BLaER1 treated with 17β-estradiol and CSF1 and Interleukin-3, amounts not matched to agents 10 nM and 100 nM (cell line): Measurements from ENCODE around the gene TBC1D12.

Experiments used
- H3K27ac ChIP-seq, 11 experiments: shearing (Covaris generic); formaldehyde crosslinking; 2 replicates each; pipeline ENCODE4 v1.8.1; 2022
- H3K27me3 ChIP-seq, 11 experiments: shearing (Covaris generic); formaldehyde crosslinking; 2 replicates each; pipeline ENCODE4 v1.8.1; 2022
- H3K36me3 ChIP-seq, 11 experiments: shearing (Covaris generic); formaldehyde crosslinking; 2 replicates each; pipeline ENCODE4 v1.8.1; 2022
- H3K4me1 ChIP-seq, 10 experiments: shearing (Covaris generic); formaldehyde crosslinking; 2 replicates each; pipeline ENCODE4 v1.8.1; 2022
- H3K4me2 ChIP-seq, 11 experiments: shearing (Covaris generic); formaldehyde crosslinking; 2 replicates each; pipeline ENCODE4 v1.8.1; 2022
- H3K4me3 ChIP-seq, 10 experiments: shearing (Covaris generic); formaldehyde crosslinking; 2 replicates each; pipeline ENCODE4 v1.8.1; 2022
- H3K9ac ChIP-seq, 11 experiments: shearing (Covaris generic); formaldehyde crosslinking; 2 replicates each; pipeline ENCODE4 v1.8.1; 2022
- H3K9me3 ChIP-seq, 11 experiments: shearing (Covaris generic); formaldehyde crosslinking; replicated peaks in 1 of 11; 2 replicates each; pipeline ENCODE4 v1.8.1; 2022
- H4K20me1 ChIP-seq, 11 experiments: shearing (Covaris generic); formaldehyde crosslinking; 2 replicates each; pipeline ENCODE4 v1.8.1; 2022
- Cebpa-rat ChIP-seq, 11 experiments: shearing (Covaris generic); IDR thresholded peaks; 2 replicates each; pipeline ENCODE4 v1.8.1; 2022

TBC1D12 gene

GRCh38 chr10:94485094-94485493 is 82.8 kb downstream of the TBC1D12 start:
- Histone ChIP-seq H3K4me1 (no peaks in the 10 kb centered on the region), H3K4me3 (no peak overlapping the region), H3K4me2 (no peak overlapping the region), H3K27me3 (no peaks in the 10 kb centered on the region), H3K36me3 (peaks cover 0 to 24% (median 0%) of the 10 kb centered on the region in 11 experiments; a peak in 5 of 22 replicates), H4K20me1 (peaks cover 0 to 18% (median 0%) of the 10 kb centered on the region in 11 experiments; a peak in 2 of 22 replicates), H3K9me3 (peaks cover 15 to 32% (median 22%) of the 10 kb centered on the region in 11 experiments), H3K9ac (no peak overlapping the region), H3K27ac (no peak overlapping the region)
- TF ChIP-seq Cebpa-rat (IDR thresholded peaks at IDR 0.05), result no peak

- Histone ChIP-seq H3K9me3 (peaks cover 15 to 32% (median 22%) of the 10 kb centered on the region in 11 experiments), H3K27ac (no peak overlapping the region)
- TF ChIP-seq Cebpa-rat (IDR thresholded peaks at IDR 0.05), result no peak
These were observed 85.2 kb downstream of the TBC1D12 start for GRCh38 chr10:94487575-94487974.

GRCh38 chr10:94489107-94489506 is 86.8 kb downstream of the TBC1D12 start:
- H3K4me3 ChIP-seq, result no peak overlapping the region
- peaks cover 5 to 23% (median 14%) of the 10 kb centered on the region in 11 experiments for H3K9me3 ChIP-seq
- H3K4me2 ChIP-seq, result no peak overlapping the region
- no peak for TF ChIP-seq Cebpa-rat (IDR thresholded peaks at IDR 0.05)
- no peak overlapping the region for H3K27ac ChIP-seq
- H3K4me1 ChIP-seq, result no peaks in the 10 kb centered on the region
- H3K9ac ChIP-seq, result no peak overlapping the region
- H3K27me3 ChIP-seq, result no peaks in the 10 kb centered on the region
- peaks cover 0 to 9% (median 0%) of the 10 kb centered on the region in 11 experiments; a peak in 5 of 22 replicates for H3K36me3 ChIP-seq
- H4K20me1 ChIP-seq, result peaks cover 0 to 16% (median 0%) of the 10 kb centered on the region in 11 experiments; a peak in 3 of 22 replicates

More at GRCh38 chr10:94487575-94487974, 85.2 kb downstream of the TBC1D12 start:
- Histone ChIP-seq H3K36me3 (peaks cover 0 to 17% (median 0%) of the 10 kb centered on the region in 11 experiments; a peak in 5 of 22 replicates), H3K4me3 (no peak overlapping the region), H3K9ac (no peak overlapping the region), H4K20me1 (peaks cover 0 to 16% (median 0%) of the 10 kb centered on the region in 11 experiments; a peak in 3 of 22 replicates), H3K4me2 (no peak overlapping the region), H3K4me1 (no peaks in the 10 kb centered on the region), H3K27me3 (no peaks in the 10 kb centered on the region)

GRCh38 chr10:94489976-94490788 is 87.8 kb downstream of the TBC1D12 start:
- H3K9me3 ChIP-seq, result peaks cover 0 to 18% (median 10%) of the 10 kb centered on the region in 11 experiments; a peak in 13 of 22 replicates
- H3K36me3 ChIP-seq, result peaks cover 0 to 5% (median 0%) of the 10 kb centered on the region in 11 experiments; a peak in 3 of 22 replicates
- H3K27ac ChIP-seq, result no peak overlapping the region
- peaks cover 0 to 16% (median 0%) of the 10 kb centered on the region in 11 experiments; a peak in 3 of 22 replicates for H4K20me1 ChIP-seq
- no peak overlapping the region for H3K9ac ChIP-seq
- no peaks in the 10 kb centered on the region for H3K27me3 ChIP-seq
- H3K4me3 ChIP-seq, result no peak overlapping the region
- H3K4me1 ChIP-seq, result no peaks in the 10 kb centered on the region
- no peak for TF ChIP-seq Cebpa-rat (IDR thresholded peaks at IDR 0.05)
- no peak overlapping the region for H3K4me2 ChIP-seq

GRCh38 chr10:94490789-94491039 is 88.4 kb downstream of the TBC1D12 start:
- TF ChIP-seq Cebpa-rat (IDR thresholded peaks at IDR 0.05), result no peak
- H4K20me1 ChIP-seq, result peaks cover 0 to 16% (median 0%) of the 10 kb centered on the region in 11 experiments; a peak in 3 of 22 replicates
- no peak overlapping the region for H3K4me3 ChIP-seq
- H3K9me3 ChIP-seq, result peaks cover 0 to 18% (median 10%) of the 10 kb centered on the region in 11 experiments; a peak in 13 of 22 replicates
- 0 out of 20 replicates have a peak, but pooled peaks cover 0 to under 1% (median 0%) of the 10 kb centered on the region in 10 experiments for H3K4me1 ChIP-seq
- no peak overlapping the region for H3K27ac ChIP-seq
- H3K27me3 ChIP-seq, result no peaks in the 10 kb centered on the region
- H3K4me2 ChIP-seq, result no peak overlapping the region
- H3K36me3 ChIP-seq, result peaks cover 0 to 5% (median 0%) of the 10 kb centered on the region in 11 experiments; a peak in 3 of 22 replicates
- H3K9ac ChIP-seq, result no peak overlapping the region

- Histone ChIP-seq H3K36me3 (peaks cover 0 to 7% (median 0%) of the 10 kb centered on the region in 11 experiments; a peak in 3 of 22 replicates), H3K27me3 (no peaks in the 10 kb centered on the region), H3K27ac (no peak overlapping the region), H3K9ac (no peak overlapping the region), H3K4me2 (no peak overlapping the region), H3K4me1 (peaks cover 0 to 14% (median 0%) of the 10 kb centered on the region in 10 experiments; a peak in 2 of 20 replicates), H3K9me3 (no peaks in the 10 kb centered on the region), H4K20me1 (peaks cover 0 to 13% (median 0%) of the 10 kb centered on the region in 11 experiments; a peak in 3 of 22 replicates), H3K4me3 (no peak overlapping the region)
- TF ChIP-seq Cebpa-rat (IDR thresholded peaks at IDR 0.05), result no peak
These were observed 91.1 kb downstream of the TBC1D12 start for GRCh38 chr10:94493463-94493862.

GRCh38 chr10:94496010-94496409 is 93.7 kb downstream of the TBC1D12 start:
- H4K20me1 ChIP-seq, result no peaks in the 10 kb centered on the region
- peaks cover 0 to 29% (median 0%) of the 10 kb centered on the region in 11 experiments; a peak in 4 of 22 replicates for H3K36me3 ChIP-seq
- H3K27me3 ChIP-seq, result no peaks in the 10 kb centered on the region
- TF ChIP-seq Cebpa-rat (IDR thresholded peaks at IDR 0.05), result no peak
- no peak overlapping the region for H3K4me3 ChIP-seq
- H3K9me3 ChIP-seq, result no peaks in the 10 kb centered on the region
- H3K4me1 ChIP-seq, result peaks cover 0 to 14% (median 0%) of the 10 kb centered on the region in 10 experiments; a peak in 2 of 20 replicates
- H3K9ac ChIP-seq, result no peak overlapping the region
- H3K4me2 ChIP-seq, result 0 out of 22 replicates have a peak overlapping the region, but pooled peaks of 1 of the 11 experiments have one; percentile 7
- no peak overlapping the region for H3K27ac ChIP-seq

- no peaks in the 10 kb centered on the region for H4K20me1 ChIP-seq
These were observed 94.3 kb downstream of the TBC1D12 start for GRCh38 chr10:94496646-94497045.

GRCh38 chr10:94500063-94500462 is 97.7 kb downstream of the TBC1D12 start:
- no peaks in the 10 kb centered on the region for H3K9me3 ChIP-seq
- no peak for TF ChIP-seq Cebpa-rat (IDR thresholded peaks at IDR 0.05)
- H3K4me1 ChIP-seq, result peaks cover 0 to 14% (median 0%) of the 10 kb centered on the region in 10 experiments; a peak in 2 of 20 replicates
- peaks cover 0 to 31% (median 0%) of the 10 kb centered on the region in 11 experiments; a peak in 4 of 22 replicates for H3K36me3 ChIP-seq
- H4K20me1 ChIP-seq, result no peaks in the 10 kb centered on the region
- no peak overlapping the region for H3K27ac ChIP-seq
- H3K4me2 ChIP-seq, result no peak overlapping the region
- no peak overlapping the region for H3K4me3 ChIP-seq
- no peaks in the 10 kb centered on the region for H3K27me3 ChIP-seq
- H3K9ac ChIP-seq, result no peak overlapping the region

More at GRCh38 chr10:94496646-94497045, 94.3 kb downstream of the TBC1D12 start:
- peaks cover 0 to 14% (median 0%) of the 10 kb centered on the region in 10 experiments; a peak in 2 of 20 replicates for H3K4me1 ChIP-seq
- H3K4me3 ChIP-seq, result no peak overlapping the region
- no peak for TF ChIP-seq Cebpa-rat (IDR thresholded peaks at IDR 0.05)
- no peak overlapping the region for H3K9ac ChIP-seq
- H3K9me3 ChIP-seq, result no peaks in the 10 kb centered on the region
- H3K36me3 ChIP-seq, result peaks cover 0 to 31% (median 0%) of the 10 kb centered on the region in 11 experiments; a peak in 4 of 22 replicates
- peak overlapping the region in 2 of 11 experiments; percentile 7 to 15; a peak in 1 of 22 replicates for H3K4me2 ChIP-seq
- H3K27me3 ChIP-seq, result no peaks in the 10 kb centered on the region
- no peak overlapping the region for H3K27ac ChIP-seq
